Forelimb muscle (tissue), 1 donor: Measurements from ENCODE around the gene DZIP1L. TPM values are rescaled to one million over a fixed set of nuclear protein-coding genes. Genes with fewer than 3 reads are reported as not detected.
"Not testable (repeated sequence)": the region's sequence is repeated elsewhere in the genome, so short reads cannot be mapped to it uniquely, and the experiment has no call there.

Experiments
- DNase-seq: peaks from one replicate; pipeline ENCODE4 v3.0.0-alpha.2; 2013; ENCODE audit warnings: low read depth
- polyA plus RNA-seq: library from polyadenylated mRNA; unstranded; fragments of 120-200 nt; gene quantifications from one replicate; pipeline ENCODE4 v1.2.1, GENCODE V29; 2013; ENCODE audit not compliant: insufficient read length

Gene DZIP1L
- 6.9 TPM for polyA plus RNA-seq

GRCh38 chr3:138114988-138115971 is at the start of gene DZIP1L:
DZIP1L (minus strand) TSS chr3:138115608; CDS start chr3:138103971, 11,637 bp downstream.
- DNase-seq, result peak; percentile 40

- DNase-seq, result no peak
These were observed 49.7 kb upstream of the DZIP1L start for GRCh38 chr3:138165061-138165460.

GRCh38 chr3:138157743-138158142 is 42.3 kb upstream of the DZIP1L start:
- DNase-seq, result no peak

DNA sequence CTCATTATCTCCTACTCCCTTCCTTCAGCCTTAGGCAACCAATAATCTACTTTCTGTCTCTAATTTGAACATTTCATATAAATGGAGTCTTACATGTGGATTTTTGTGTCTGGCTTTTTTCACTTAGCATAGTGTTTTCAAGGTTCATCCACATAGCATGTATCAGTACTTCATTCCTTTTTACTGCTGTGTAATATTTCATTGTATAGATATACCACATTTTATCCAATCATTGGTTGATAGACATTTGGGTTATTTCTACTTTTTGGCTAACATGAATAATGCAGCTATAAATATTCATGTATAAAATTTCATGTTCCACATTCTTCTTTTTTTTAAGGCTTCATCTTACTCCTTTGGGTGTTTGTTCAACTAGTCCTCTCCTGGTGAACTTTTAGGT is 39.1 kb upstream of the DZIP1L start:
- DNase-seq, result no peak

- DNase-seq, result no peak
These were observed 33.1 kb upstream of the DZIP1L start for GRCh38 chr3:138148503-138148902.

GRCh38 chr3:138142181-138142580 is 26.8 kb upstream of the DZIP1L start:
- not testable (repeated sequence) for DNase-seq

DNA sequence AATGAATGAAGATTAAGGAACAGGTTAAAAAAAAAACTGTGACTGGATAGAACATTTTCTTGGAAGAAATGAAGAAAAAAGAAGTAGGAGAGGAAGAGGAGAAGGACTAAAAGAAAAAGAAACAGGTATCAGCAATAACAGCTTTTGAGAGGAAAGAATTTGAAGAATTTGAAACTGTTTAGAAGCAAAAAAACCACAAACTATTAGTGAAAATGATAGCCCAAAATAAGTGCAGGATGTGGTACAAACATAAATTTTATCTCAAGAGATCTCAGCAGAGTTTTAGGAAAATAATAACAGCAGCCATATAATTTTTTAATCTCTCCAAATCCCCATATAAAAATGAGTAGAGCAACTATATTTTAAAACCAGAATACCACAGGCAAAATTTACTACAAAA is 25.5 kb upstream of the DZIP1L start:
- DNase-seq, result no peak

GRCh38 chr3:138139691-138140090 is 24.3 kb upstream of the DZIP1L start:
- DNase-seq, result no peak

DNA sequence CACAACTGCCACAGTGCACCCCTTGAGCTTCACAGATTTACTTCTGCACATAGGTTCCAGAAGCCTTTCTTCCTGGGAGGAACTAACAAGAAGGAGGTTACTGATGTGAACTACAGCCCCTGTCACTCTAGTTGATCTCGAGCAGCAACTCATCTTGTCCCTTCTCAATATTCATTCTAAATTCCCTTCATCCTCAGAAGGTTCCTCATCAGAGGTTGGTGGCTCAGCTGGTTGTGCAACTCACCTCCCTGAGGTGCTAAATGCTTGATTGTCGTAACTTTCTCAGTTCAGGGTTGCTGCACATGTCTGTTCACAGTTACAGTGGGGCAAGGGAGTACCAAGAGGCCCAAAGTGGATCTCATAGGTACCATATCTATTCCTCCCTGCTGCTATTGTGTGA is 22.5 kb upstream of the DZIP1L start:
- DNase-seq, result no peak

- no peak for DNase-seq
These were observed 20.8 kb upstream of the DZIP1L start for GRCh38 chr3:138136201-138136600.

GRCh38 chr3:138135833-138136194 is 20.4 kb upstream of the DZIP1L start:
- DNase-seq, result no peak

DNA sequence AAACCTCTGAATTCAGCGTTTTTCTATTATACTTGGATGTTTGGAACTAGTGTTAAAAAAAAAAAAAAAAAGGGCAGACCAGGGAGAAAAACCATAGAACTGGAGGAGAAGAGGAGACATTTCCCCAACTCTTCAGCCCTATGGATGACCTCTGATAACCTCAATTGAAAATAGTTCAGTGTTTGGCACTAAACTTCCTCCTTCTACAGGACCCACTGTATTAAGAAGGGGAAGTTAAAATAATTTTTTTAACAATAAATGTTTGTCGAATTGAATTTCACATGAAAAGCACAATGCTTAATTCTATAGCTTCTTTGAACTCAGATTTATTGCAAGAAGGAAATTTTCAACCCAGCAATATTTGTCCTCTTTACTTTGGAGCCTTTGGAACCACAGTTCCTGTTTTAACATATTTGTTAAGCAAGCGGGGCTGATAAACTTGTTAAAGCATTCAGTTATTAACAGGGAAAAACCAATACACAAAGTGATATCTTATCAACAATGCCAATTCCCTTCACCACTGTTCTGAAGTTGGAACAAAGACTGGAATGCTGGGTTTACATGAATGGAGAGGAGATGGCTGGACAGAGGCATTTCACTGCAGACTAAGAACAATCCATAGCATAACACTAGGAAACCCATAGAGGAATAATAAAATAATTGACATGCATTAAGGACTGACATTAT is 19.9 kb upstream of the DZIP1L start:
- no peak for DNase-seq

GRCh38 chr3:138132239-138132638 is 16.8 kb upstream of the DZIP1L start, which contains the start of gene A4GNT:
A4GNT (minus strand) TSS chr3:138132390; CDS start chr3:138131256, 1,134 bp downstream.
- no peak for DNase-seq

DNA sequence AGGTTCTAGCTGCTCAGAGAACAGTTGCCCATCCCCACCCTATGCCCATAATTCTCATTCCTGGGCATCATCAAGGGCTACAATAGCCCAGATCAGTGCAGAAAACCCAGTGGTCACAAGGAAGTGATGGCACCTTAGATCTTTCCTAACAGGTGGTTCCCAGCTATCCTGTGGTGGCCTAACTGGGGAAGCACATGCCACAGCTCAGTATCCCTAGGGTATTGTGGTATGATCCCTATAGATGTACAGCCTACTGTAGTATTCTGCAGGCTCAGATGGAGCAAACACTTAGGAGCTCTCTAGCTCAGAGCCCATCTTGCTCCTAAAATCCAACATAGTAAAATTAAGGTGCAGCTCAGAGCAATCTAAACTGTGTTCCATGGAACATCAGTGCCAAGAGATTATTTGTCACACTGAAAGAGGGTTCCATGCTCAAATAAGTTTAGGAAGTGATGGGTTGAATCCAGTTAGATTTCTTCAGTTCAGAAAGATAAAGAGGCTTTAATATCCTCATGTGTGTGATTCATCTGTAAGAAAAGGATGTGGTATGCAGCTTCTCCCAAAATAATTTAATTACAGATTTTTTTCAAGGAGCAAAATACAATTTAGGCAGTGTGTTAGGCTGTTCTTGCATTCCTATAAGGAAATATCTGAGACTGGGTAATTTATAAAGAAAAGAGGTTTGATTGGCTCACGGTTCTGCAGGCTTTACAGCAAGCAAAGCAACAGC is 12.4 kb upstream of the DZIP1L start:
- DNase-seq, result no peak

DNA sequence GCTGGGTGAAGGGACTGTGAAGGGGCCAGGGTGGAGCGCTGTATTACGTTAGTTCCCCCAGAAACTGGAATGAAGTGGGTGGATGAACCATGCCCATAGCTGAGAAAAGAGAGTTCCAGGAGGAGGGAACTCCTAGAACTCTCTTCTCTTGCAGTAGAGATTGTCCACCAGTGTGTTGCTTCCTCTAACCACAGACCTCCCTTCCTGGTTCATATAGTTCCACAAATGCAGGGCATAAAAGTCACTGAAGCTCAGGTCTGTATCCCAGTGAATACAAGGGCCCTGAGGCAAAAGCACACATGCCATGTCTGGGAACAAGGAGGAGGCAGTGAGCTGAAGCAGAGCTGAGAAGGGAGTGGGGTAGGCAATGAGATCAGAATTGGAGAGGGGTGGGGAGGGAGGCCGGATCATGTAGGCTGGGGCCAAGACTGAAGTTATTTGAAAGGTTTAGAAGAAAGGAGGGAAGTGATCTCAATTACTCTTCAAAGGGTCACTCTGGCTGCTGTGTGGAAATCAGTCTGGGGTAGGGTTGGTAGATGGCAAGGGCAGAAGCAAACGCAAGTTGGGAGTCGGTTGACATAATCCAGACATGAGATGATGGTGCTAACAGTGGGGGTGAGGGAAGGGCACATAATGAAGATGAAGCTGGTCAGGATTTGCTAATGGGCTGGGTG is 10.3 kb upstream of the DZIP1L start:
- no peak for DNase-seq

DNA sequence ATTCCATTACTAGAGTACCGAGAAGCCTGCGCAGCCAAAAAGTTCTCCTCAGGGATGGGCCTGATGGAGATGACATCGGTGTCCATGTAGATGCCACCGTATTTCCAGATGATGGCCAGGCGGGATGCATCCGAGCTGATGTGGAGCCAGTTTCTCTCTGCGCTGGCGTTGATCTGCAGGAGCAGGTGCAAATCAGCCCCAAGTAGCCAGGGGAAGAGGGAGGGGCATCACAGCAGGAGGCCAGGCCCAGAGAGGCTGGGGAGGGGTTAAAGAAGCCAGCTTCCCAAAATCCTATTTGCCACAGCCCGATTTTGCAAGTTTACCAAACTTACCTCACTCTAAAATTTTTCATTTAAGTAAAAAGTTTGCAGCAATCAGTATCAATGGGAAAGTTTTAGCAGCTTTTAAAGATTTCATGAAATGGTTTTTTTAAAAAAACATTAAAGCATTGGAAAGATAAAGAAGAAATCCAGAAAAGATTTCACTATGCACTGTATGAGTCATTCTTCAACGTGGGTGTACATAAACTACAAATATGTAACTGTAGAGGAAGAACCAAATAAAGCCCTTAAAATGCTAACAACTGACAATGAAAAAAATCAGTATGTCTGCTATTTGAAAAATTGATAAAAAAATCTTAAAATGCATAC is 9.4 kb upstream of the DZIP1L start:
- no peak for DNase-seq

GRCh38 chr3:138124188-138124587 is 8.8 kb upstream of the DZIP1L start:
- no peak for DNase-seq

DNA sequence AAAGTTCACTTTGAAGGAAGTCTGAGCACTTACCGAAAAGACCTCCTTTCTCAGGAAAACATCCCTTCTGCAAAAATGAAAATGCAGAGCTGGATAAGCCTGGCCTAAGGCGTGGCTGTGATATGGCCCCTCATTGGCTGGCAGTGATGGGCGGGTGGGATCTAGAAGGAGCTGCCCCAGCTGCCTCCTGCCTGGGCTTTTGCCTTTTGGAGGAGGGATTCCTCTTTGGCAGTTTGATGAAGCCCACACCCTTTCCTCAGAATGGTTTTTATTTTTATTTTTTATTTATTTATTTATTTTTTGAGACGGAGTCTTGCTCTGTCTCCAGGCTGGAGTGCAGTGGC is 4.0 kb upstream of the DZIP1L start:
- no peak for DNase-seq

- no peak for DNase-seq
These were observed 3.4 kb upstream of the DZIP1L start for GRCh38 chr3:138118612-138119422.

DNA sequence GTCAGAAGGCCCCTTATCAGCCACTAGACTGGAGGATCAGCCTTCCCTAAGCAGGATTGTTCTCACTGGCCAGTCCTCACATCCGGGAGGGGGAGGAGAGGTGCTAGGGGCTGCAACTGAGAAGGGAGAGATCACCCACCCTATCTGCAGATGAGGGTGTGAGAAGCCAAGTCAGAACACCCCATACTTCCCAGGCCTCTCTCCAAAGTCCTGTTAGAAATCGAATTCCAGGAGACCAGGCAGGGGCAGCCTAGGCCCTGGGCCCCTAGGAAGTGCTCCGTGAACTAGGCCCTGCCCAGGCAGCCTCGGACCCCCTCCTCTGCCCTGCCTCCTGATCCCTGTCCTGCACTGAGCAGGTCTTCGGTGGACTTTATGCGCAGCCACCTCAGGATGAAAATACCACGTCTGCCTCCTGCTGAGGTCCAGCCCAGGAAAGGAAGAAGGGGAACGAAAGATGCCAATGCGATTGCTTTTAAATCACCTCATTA is 933 bp downstream of the DZIP1L start:
- DNase-seq, result no peak
